ENCODE data around the gene OPRM1. TPM values are rescaled to one million over a fixed set of nuclear protein-coding genes. Genes with fewer than 3 reads are reported as not detected.

OPRM1 gene
- total and polyA plus RNA-seq, 2 donors from 2014 or later, result not detected

- Histone ChIP-seq H3K4me3 (ENCODE audit: low read length in 3 of 3) (no peak overlapping the region), H3K9me3 (ENCODE audit: control insufficient read depth in 2 of 3, insufficient read depth in 1 of 3, low read length in 3 of 3) (peaks cover 0 to 7% (median 0%) of the 10 kb centered on the region in 3 donors), H3K27me3 (ENCODE audit: control insufficient read depth, insufficient read depth, low read length) (no peaks in the 10 kb centered on the region), H3K9ac (ENCODE audit: low read length in 3 of 3) (no peak overlapping the region), H3K4me1 (ENCODE audit: control insufficient read depth in 2 of 3, insufficient read depth in 2 of 3, low read depth in 1 of 3, low read length in 3 of 3) (no peaks in the 10 kb centered on the region), H3K27ac (ENCODE audit: low read depth in 2 of 2, low read length in 2 of 2) (no peak overlapping the region), H3K36me3 (ENCODE audit: control insufficient read depth in 2 of 3, insufficient read depth in 3 of 3, low read length in 3 of 3) (no peaks in the 10 kb centered on the region)
- DNase-seq (no peak), FAIRE-seq (no peak)
- intact Hi-C loops (cut with DNase I), result no loop called here
- TF ChIP-seq CTCF (IDR thresholded peaks at IDR 0.05; ENCODE audit: borderline replicate concordance, extremely low read depth, insufficient read depth), result no peak
Measured at GRCh38 chr6:154122195-154122925, 83.3 kb downstream of the OPRM1 start.

- TF ChIP-seq CTCF (IDR thresholded peaks at IDR 0.05; ENCODE audit: borderline replicate concordance, extremely low read depth, insufficient read depth), result no peak
- Histone ChIP-seq H3K36me3 (ENCODE audit: control insufficient read depth in 2 of 3, insufficient read depth in 3 of 3, low read length in 3 of 3) (no peaks in the 10 kb centered on the region), H3K4me1 (ENCODE audit: control insufficient read depth in 2 of 3, insufficient read depth in 2 of 3, low read depth in 1 of 3, low read length in 3 of 3) (no peaks in the 10 kb centered on the region), H3K9me3 (ENCODE audit: control insufficient read depth in 2 of 3, insufficient read depth in 1 of 3, low read length in 3 of 3) (peaks cover 0 to 7% (median 0%) of the 10 kb centered on the region in 3 donors), H3K27me3 (ENCODE audit: control insufficient read depth, insufficient read depth, low read length) (no peaks in the 10 kb centered on the region), H3K4me3 (ENCODE audit: low read length in 3 of 3) (no peak overlapping the region), H3K27ac (ENCODE audit: low read depth in 2 of 2, low read length in 2 of 2) (no peak overlapping the region), H3K9ac (ENCODE audit: low read length in 3 of 3) (no peak overlapping the region)
- FAIRE-seq, result no peak
- intact Hi-C loops (cut with DNase I), result no loop called here
- no peak for DNase-seq
Measured at GRCh38 chr6:154123155-154123956, 84.3 kb downstream of the OPRM1 start.

- H3K9me3 ChIP-seq (ENCODE audit: control insufficient read depth in 2 of 3, insufficient read depth in 1 of 3, low read length in 3 of 3), result peaks cover 0 to 7% (median 0%) of the 10 kb centered on the region in 3 donors
- DNase-seq (no peak), FAIRE-seq (no peak)
- H3K4me3 ChIP-seq (ENCODE audit: low read length in 3 of 3), result no peak overlapping the region
- no peaks in the 10 kb centered on the region for H3K4me1 ChIP-seq (ENCODE audit: control insufficient read depth in 2 of 3, insufficient read depth in 2 of 3, low read depth in 1 of 3, low read length in 3 of 3)
- H3K36me3 ChIP-seq (ENCODE audit: control insufficient read depth in 2 of 3, insufficient read depth in 3 of 3, low read length in 3 of 3), result no peaks in the 10 kb centered on the region
- no peak overlapping the region for H3K27ac ChIP-seq (ENCODE audit: low read depth in 2 of 2, low read length in 2 of 2)
- intact Hi-C loops (cut with DNase I), result no loop called here
- no peaks in the 10 kb centered on the region for H3K27me3 ChIP-seq (ENCODE audit: control insufficient read depth, insufficient read depth, low read length)
- no peak for TF ChIP-seq CTCF (IDR thresholded peaks at IDR 0.05; ENCODE audit: borderline replicate concordance, extremely low read depth, insufficient read depth)
- H3K9ac ChIP-seq (ENCODE audit: low read length in 3 of 3), result no peak overlapping the region
Measured at GRCh38 chr6:154125421-154125820, 86.4 kb downstream of the OPRM1 start.
